Measurements from ENCODE around the gene DSC3. TPM values are rescaled to one million over a fixed set of nuclear protein-coding genes. Genes with fewer than 3 reads are reported as not detected.

Gene DSC3
- total RNA-seq, 1 donor from 2014 or later = 1.2 TPM

- no peak overlapping the region for H3K27ac Mint-ChIP-seq
- no peak for DNase-seq (ENCODE audit: low spot score, unreplicated experiment)
- H3K4me3 Mint-ChIP-seq (ENCODE audit: low read depth) = no peak overlapping the region
- TF ChIP-seq, protein P1, sequence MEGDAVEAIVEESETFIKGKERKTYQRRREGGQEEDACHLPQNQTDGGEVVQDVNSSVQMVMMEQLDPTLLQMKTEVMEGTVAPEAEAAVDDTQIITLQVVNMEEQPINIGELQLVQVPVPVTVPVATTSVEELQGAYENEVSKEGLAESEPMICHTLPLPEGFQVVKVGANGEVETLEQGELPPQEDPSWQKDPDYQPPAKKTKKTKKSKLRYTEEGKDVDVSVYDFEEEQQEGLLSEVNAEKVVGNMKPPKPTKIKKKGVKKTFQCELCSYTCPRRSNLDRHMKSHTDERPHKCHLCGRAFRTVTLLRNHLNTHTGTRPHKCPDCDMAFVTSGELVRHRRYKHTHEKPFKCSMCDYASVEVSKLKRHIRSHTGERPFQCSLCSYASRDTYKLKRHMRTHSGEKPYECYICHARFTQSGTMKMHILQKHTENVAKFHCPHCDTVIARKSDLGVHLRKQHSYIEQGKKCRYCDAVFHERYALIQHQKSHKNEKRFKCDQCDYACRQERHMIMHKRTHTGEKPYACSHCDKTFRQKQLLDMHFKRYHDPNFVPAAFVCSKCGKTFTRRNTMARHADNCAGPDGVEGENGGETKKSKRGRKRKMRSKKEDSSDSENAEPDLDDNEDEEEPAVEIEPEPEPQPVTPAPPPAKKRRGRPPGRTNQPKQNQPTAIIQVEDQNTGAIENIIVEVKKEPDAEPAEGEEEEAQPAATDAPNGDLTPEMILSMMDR (IDR thresholded peaks at IDR 0.05; ENCODE audit: unreplicated experiment) = no peak
- no peaks in the 10 kb centered on the region for H3K36me3 Mint-ChIP-seq (ENCODE audit: insufficient read depth)
- H3K9me3 Mint-ChIP-seq (ENCODE audit: low read depth) = peaks cover 11% of the 10 kb centered on the region
- peaks cover 11% of the 10 kb centered on the region for H3K27me3 Mint-ChIP-seq
- peaks cover 13% of the 10 kb centered on the region for H3K4me1 Mint-ChIP-seq (ENCODE audit: low read depth)
Measured at GRCh38 chr18:31050635-31051034, 8.1 kb upstream of the DSC3 start.

DNA sequence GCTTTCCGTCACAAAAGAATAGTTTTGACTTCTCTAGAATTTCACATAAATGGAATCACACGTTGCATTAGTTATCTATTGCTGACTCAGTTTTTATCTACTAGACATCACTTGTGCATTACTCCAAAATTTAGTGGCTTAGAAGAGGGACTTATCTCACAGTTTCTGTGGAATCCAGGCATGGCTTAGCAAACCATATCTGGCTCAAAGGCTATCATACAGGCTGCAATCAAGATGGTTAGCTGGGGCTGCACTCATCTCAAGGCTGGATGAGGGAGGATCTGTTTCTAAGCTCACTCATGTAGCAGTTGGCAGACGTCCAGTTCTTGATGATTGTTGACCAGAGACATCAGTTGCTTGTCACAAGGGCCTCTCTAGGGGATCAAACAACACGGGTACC, 6.6 kb upstream of the DSC3 start:
- H3K27ac Mint-ChIP-seq = no peak overlapping the region
- TF ChIP-seq, protein P1 (IDR thresholded peaks at IDR 0.05; ENCODE audit: unreplicated experiment) = no peak

GRCh38 chr18:31048216-31048615, 5.7 kb upstream of the DSC3 start:
- H3K4me3 Mint-ChIP-seq (ENCODE audit: low read depth) = no peak overlapping the region
- no peak for DNase-seq (ENCODE audit: low spot score, unreplicated experiment)
- no peaks in the 10 kb centered on the region for H3K4me1 Mint-ChIP-seq (ENCODE audit: low read depth)
- H3K9me3 Mint-ChIP-seq (ENCODE audit: low read depth) = peaks cover 11% of the 10 kb centered on the region
- TF ChIP-seq, protein P1 (IDR thresholded peaks at IDR 0.05; ENCODE audit: unreplicated experiment) = no peak
- peaks cover 31% of the 10 kb centered on the region for H3K27me3 Mint-ChIP-seq
- no peak overlapping the region for H3K27ac Mint-ChIP-seq
- H3K36me3 Mint-ChIP-seq (ENCODE audit: insufficient read depth) = no peaks in the 10 kb centered on the region

More for the DNA sequence above, 6.6 kb upstream of the DSC3 start:
- no peak for DNase-seq (ENCODE audit: low spot score, unreplicated experiment)
- H3K9me3 Mint-ChIP-seq (ENCODE audit: low read depth) = peaks cover 11% of the 10 kb centered on the region
- peaks cover 21% of the 10 kb centered on the region for H3K27me3 Mint-ChIP-seq
- no peaks in the 10 kb centered on the region for H3K36me3 Mint-ChIP-seq (ENCODE audit: insufficient read depth)
- no peak overlapping the region for H3K4me3 Mint-ChIP-seq (ENCODE audit: low read depth)
- peaks cover 5% of the 10 kb centered on the region for H3K4me1 Mint-ChIP-seq (ENCODE audit: low read depth)

DNA sequence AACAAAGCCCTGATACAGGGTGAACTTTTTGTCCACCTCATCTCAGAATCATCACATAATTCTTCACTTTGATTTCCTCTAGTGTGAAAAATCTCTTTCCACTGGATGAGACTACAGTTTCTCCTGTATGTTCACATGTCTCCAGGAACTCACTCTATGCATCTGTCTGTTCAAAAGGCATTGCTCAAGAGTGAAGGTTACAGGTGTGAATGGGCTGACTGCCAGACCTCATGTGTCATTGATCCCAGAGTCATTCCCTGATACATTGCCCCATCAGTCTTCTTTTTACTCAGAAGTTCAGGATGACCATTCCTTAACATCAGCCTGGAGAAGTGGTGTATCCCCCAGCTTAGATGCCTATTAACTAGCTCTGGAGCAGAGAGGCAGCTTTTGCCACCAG, 4.4 kb upstream of the DSC3 start:
- Mint-ChIP-seq H3K4me1 (ENCODE audit: low read depth) (peaks cover 3% of the 10 kb centered on the region), H3K4me3 (ENCODE audit: low read depth) (no peak overlapping the region), H3K9me3 (ENCODE audit: low read depth) (peaks cover 3% of the 10 kb centered on the region), H3K27ac (no peak overlapping the region), H3K27me3 (peaks cover 43% of the 10 kb centered on the region), H3K36me3 (ENCODE audit: insufficient read depth) (no peaks in the 10 kb centered on the region)
- DNase-seq (ENCODE audit: low spot score, unreplicated experiment) = no peak
- TF ChIP-seq, protein P1 (IDR thresholded peaks at IDR 0.05; ENCODE audit: unreplicated experiment) = no peak

DNA sequence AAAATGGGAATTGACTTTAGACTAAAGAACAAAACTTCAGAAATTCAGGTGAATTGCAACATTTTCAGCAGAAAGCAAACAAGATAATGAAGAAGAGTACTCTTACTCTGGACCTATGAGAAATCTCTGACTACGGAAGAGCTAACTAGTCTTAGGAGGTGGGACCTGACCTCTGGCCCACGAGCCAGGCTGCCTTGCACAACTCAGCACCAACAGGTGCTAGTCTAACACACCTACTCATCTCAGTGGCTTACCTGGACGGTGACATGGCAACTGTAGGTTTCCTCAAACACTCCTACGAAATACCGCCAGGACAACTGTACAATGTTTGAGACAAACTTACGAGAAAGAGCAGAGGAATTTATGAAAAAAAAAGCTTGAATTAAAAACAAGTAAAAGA, 3.1 kb upstream of the DSC3 start:
- Mint-ChIP-seq H3K4me3 (ENCODE audit: low read depth) (no peak overlapping the region), H3K36me3 (ENCODE audit: insufficient read depth) (no peaks in the 10 kb centered on the region), H3K4me1 (ENCODE audit: low read depth) (peaks cover 15% of the 10 kb centered on the region), H3K27me3 (peaks cover 56% of the 10 kb centered on the region), H3K9me3 (ENCODE audit: low read depth) (no peaks in the 10 kb centered on the region), H3K27ac (no peak overlapping the region)
- TF ChIP-seq, protein P1 (IDR thresholded peaks at IDR 0.05; ENCODE audit: unreplicated experiment) = no peak
- no peak for DNase-seq (ENCODE audit: low spot score, unreplicated experiment)
